Neuron (in vitro differentiated cells): ENCODE results near the gene NTN3.
A peak's percentile ranks its signal among the peaks of the same experiment; 100 is the strongest.
"Not testable (repeated sequence)": the region's sequence is repeated elsewhere in the genome, so short reads cannot be mapped to it uniquely, and the experiment has no call there.

Source experiments
- H2AFZ ChIP-seq: one replicate; pipeline ENCODE4 v1.6.1; 2013; ENCODE audit warnings: low read depth, mild to moderate bottlenecking, inconsistent platforms, low read length, moderate library complexity
- H3K27me3 ChIP-seq: one replicate; pipeline ENCODE4 v1.6.1; 2013; ENCODE audit warnings: low read length; ENCODE audit not compliant: insufficient read depth
- H3K36me3 ChIP-seq: one replicate; pipeline ENCODE4 v1.6.1; 2013; ENCODE audit warnings: low read length; ENCODE audit not compliant: insufficient read depth
- H3K4me1 ChIP-seq: one replicate; pipeline ENCODE4 v1.6.1; 2013; ENCODE audit warnings: low read length; ENCODE audit not compliant: insufficient read depth
- H3K4me3 ChIP-seq: 2 replicates; pipeline ENCODE4 v1.5.1; 2013; ENCODE audit warnings: mild to moderate bottlenecking, low read length, moderate library complexity
- H3K9me3 ChIP-seq: one replicate; pipeline ENCODE4 v1.6.1; 2013; ENCODE audit warnings: low read length

Gene NTN3

DNA sequence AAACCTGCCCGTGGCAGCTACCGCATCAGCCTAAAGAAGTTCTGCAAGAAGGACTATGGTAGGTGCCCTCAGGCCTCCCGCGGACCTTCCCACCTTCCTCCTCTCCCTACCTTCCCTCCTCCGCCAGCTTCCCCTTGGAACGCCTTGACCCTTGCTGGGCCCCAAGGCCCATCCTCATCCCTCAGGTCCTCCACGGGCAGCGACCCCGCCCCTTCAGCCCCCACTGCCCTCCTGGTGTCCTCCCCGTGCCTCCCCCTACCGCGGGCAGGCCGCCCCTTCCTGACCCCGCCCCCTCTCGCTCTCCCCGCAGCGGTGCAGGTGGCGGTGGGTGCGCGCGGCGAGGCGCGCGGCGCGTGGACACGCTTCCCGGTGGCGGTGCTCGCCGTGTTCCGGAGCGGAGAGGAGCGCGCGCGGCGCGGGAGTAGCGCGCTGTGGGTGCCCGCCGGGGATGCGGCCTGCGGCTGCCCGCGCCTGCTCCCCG, 2.4 kb downstream of the NTN3 start:
- no peaks in the 10 kb centered on the region for H3K27me3 ChIP-seq

DNA sequence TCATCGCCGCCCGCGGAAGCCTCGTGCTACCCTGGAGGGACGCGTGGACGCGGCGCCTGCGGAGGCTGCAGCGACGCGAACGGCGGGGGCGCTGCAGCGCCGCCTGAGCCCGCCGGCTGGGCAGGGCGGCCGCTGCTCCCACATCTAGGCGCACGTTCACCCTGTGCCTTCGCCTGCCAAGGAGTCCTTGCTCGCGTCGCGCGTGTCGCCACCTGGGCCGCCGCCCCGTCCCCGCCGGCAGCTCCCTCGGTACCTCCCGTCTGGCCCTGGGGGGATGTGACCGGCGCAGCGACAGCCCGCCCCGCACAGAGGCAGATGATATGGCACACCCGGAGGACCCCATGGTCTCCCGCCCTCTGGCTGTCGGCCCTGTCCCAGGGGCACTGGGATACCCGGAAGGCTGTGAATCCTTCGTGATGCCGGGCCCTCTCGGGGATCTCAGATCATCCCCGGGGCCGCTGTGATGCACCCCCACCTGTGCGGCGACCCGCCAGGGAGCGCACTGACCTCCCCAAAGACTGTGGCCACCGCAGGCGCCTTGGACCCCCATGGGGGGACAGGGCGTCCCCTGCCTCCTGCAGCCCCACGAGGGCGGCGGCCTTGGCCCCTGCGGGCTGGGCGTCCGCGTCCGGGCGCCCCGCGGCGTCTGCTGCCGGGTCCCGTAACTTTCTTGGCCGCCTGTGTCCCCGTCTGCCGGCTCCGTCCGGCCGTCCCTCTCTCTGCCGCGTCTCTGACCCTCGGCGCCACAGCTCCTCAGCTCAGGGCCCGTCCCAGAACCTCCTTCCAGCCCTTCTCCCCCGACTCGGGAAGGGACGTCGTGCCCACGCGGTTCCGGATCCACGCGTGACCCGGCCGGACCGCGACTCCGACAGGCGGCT, 3.1 kb downstream of the NTN3 start:
- peak overlapping the region; percentile 86 for H2AFZ ChIP-seq
- peak overlapping the region; percentile 79 for H3K4me3 ChIP-seq
- H3K4me1 ChIP-seq, result peaks cover 42% of the 10 kb centered on the region
- H3K36me3 ChIP-seq, result no peaks in the 10 kb centered on the region
- no peaks in the 10 kb centered on the region for H3K9me3 ChIP-seq
- H3K27me3 ChIP-seq, result no peaks in the 10 kb centered on the region

More for the DNA sequence above, 2.4 kb downstream of the NTN3 start:
- no peaks in the 10 kb centered on the region for H3K9me3 ChIP-seq
- H3K36me3 ChIP-seq, result no peaks in the 10 kb centered on the region
- no peak overlapping the region for H3K4me3 ChIP-seq
- peaks cover 48% of the 10 kb centered on the region for H3K4me1 ChIP-seq
- no peak overlapping the region for H2AFZ ChIP-seq

DNA sequence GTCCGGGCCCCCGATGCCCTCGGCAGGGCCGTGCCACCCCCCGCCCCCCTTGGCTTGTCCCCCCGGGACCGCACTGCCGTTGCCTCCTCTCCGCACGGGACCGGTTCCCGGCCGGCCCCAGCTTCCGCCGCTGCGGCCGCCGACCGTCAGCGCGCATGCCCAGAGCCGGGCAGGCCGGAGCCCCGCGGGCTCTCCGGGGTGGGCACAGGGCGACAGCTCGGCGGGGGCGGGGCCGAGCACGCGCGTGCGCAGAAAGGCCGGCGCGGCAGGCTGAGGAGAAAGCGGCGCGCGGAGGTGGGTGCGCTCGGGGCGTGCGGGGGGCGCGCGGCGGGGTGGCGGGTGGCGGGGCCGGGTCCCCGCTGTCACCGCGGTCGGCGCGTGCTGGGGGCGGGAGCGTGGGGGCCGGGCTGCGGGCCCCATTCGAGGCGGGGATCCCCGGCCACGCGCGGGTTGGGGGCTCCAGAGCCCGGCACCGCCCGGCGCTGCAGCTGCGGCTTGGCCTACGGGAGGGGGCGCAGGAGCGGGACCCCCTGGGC, 3.8 kb downstream of the NTN3 start, which contains the start of gene TBC1D24:
TSS of gene TBC1D24 (plus strand) at position 251 of the 536 bp plus-strand sequence. CDS start 21,022 bp downstream, outside the sequence.
- H3K4me1 ChIP-seq, result peaks cover 36% of the 10 kb centered on the region
- H3K36me3 ChIP-seq, result no peaks in the 10 kb centered on the region
- no peaks in the 10 kb centered on the region for H3K9me3 ChIP-seq
- H2AFZ ChIP-seq, result peak within 1 kb of the TSS; percentile 86
- peak within 1 kb of the TSS; percentile 79 for H3K4me3 ChIP-seq
- H3K27me3 ChIP-seq, result no peaks in the 10 kb centered on the region

DNA sequence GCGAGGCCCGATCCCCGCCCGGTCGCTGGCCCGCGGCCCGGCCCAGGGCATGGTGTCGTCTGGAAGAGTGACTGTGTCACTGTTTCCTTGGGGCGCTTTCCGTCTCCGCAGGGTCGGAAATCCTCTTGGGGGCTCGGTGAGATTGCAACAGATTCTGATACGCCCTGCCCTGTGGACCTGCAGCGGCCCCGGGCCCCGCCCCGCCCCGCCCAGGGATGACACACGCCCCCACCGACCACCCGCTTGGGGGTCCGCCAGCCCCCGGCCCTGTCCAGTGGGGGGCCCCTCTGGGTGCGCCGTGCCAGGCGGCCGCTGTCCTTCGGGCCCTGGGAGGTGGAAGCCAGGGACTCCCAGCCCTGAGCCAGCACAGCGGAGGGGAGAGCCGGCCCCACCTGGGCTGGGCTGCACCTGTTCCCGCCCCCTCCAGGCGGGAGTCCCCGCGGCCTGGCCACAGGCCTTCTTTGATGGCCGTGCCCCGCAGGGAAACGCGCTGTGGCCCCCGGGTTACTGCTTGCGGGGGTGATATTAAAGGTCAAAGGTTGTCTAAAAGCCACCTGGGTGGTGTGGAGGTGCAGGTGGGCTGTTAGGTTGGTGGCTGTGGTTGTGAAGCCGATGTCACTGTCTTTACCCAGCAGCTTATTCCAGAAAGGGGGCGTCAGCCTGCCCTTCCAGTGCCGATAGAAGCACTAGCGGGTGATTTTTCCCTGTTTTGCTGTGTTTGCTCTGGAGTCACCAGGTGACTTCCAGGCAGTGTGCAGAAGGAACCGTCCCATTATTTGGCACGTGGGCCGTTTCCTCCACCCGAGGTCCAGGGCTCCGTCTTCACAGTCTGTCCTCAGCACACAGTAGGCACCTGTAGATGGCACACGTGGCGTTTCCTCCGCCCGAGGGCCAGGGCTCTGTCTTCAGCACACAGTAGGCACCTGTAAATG, 4.6 kb downstream of the NTN3 start:
- Histone ChIP-seq H3K9me3 (no peaks in the 10 kb centered on the region), H3K4me1 (peaks cover 29% of the 10 kb centered on the region), H2AFZ (no peak overlapping the region), H3K4me3 (peak overlapping the region; percentile 79), H3K36me3 (no peaks in the 10 kb centered on the region), H3K27me3 (no peaks in the 10 kb centered on the region)

DNA sequence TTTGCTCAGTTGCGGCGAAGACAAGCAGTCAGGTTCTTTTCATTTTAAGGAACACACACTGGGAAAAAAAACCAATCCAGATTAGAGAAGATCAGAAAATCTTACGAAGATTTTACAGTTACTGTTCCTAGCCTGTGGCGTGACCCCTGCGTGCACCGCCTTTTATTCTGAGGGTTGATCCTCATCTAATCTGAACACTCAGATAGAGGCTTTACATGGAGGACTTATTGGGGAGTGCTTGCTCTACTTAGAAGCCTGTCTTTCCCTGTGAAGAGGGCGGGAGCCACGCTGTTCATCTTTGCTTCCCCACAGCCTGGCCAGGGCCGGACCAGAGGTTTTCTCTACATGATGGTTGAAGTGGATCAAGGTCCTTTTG, 5.2 kb downstream of the NTN3 start:
- Histone ChIP-seq H3K4me1 (peaks cover 26% of the 10 kb centered on the region), H3K9me3 (no peaks in the 10 kb centered on the region), H3K4me3 (peak overlapping the region; percentile 4), H3K36me3 (no peaks in the 10 kb centered on the region), H2AFZ (no peak overlapping the region), H3K27me3 (no peaks in the 10 kb centered on the region)

DNA sequence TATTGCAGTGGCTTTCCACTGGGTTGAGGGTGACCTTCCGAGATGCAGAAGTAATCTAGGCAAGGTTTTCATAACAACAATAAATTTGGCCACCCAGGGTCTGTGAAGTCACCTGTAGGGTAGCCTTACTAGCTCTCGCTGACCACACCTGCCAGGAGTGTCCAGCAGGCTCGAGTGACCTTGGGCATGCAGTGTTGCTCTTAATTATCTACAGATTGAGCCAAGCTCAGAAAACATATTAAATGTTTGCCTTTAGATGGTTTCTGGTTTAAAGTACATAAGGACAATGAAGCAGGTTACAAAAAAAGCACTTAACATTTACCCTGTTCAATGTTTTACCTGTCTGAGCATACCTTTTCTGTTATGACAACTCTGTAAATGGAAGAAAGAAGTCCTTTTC, 5.6 kb downstream of the NTN3 start:
- Histone ChIP-seq H3K36me3 (no peaks in the 10 kb centered on the region), H3K27me3 (no peaks in the 10 kb centered on the region), H2AFZ (no peak overlapping the region), H3K9me3 (no peaks in the 10 kb centered on the region), H3K4me3 (peak overlapping the region; percentile 4), H3K4me1 (peaks cover 22% of the 10 kb centered on the region)

DNA sequence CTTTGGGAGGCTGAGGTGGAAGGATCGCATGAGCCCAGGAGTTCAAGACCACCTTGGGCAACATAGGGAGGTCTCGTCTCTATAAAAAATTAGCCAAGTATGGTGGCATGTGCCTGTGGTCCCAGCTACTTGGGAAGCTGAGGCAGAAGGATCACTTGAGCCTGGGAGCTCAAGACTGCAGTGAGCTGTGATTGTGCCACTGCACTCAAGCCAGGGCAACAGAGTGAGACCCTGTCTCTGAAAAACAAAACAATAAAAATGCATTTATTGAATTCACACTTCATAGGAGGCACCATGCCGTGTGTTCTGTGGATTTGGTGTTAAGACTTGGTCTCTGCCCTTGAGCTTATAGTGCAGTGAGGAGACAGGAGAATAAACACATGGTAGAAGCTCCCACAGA, 6.2 kb downstream of the NTN3 start:
- Histone ChIP-seq H2AFZ (no peak overlapping the region), H3K9me3 (no peaks in the 10 kb centered on the region), H3K4me3 (no peak overlapping the region), H3K27me3 (no peaks in the 10 kb centered on the region), H3K4me1 (peaks cover 16% of the 10 kb centered on the region), H3K36me3 (no peaks in the 10 kb centered on the region)

DNA sequence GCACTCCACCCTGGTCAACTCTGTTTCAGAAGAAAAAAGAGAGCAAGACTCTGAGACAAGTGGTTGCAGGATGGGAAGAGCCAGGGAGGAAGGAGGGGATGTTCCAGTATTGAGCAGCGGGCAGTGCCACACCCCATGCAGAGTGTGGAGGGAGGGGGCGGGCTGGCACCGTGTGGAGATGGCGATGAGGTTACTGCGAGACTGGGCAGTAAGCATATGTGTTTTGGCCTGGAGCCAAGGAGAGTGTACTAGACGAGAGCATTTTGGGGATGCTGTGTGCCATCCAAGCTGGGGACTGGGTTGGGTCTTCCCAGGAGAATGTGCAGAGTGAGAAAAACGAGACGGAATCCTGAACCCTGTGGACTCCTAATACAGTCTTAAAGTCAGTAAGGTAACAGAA, 7.2 kb downstream of the NTN3 start:
- no peaks in the 10 kb centered on the region for H3K27me3 ChIP-seq
- H3K4me3 ChIP-seq, result no peak overlapping the region
- H3K36me3 ChIP-seq, result no peaks in the 10 kb centered on the region
- no peak overlapping the region for H2AFZ ChIP-seq
- peaks cover 10% of the 10 kb centered on the region for H3K4me1 ChIP-seq
- H3K9me3 ChIP-seq, result no peaks in the 10 kb centered on the region

DNA sequence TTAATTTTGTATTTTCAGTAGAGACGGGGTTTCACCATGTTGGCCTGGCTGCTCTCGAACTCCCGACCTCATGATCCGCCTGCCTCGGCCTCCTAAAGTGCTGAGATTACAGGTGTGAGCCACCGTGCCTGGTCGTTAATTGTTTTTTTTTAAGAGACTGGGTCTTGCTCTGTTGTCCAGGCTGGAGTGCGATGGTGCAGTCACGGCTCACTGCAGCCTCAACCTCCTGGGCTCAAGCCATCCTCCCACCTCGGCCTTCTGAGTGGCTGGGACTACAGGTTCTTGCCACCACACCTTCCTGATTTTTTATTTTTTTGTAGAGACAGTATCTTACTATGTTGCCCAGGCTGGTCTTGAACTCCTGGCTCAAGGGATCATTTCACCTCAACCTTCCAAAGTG, 8.9 kb downstream of the NTN3 start:
- not testable (repeated sequence) for H3K36me3 ChIP-seq, H2AFZ ChIP-seq, H3K4me3 ChIP-seq, H3K4me1 ChIP-seq, H3K27me3 ChIP-seq, H3K9me3 ChIP-seq

DNA sequence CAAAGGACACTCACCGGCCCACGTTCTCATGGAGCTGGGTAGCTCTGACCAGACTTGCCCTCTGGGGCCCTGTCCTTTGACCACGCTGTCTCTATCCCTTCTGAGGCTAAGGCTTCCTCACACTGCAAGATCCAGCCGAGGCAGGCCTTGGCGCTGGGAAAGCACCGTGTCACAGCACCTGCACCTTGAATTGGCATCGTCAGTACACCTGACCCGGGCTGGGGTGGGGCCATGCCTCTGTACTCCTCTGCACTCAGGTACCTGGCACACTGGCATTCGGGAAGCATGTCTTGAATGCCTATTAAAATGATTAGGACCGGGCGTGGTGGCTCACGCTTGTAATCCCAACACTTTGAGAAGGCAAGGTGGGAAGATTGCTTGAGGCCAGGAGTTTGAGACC, 9.9 kb downstream of the NTN3 start:
- peaks cover 4% of the 10 kb centered on the region for H3K4me1 ChIP-seq
- H3K9me3 ChIP-seq, result no peaks in the 10 kb centered on the region
- H3K36me3 ChIP-seq, result no peaks in the 10 kb centered on the region
- no peak overlapping the region for H3K4me3 ChIP-seq
- no peaks in the 10 kb centered on the region for H3K27me3 ChIP-seq
- H2AFZ ChIP-seq, result no peak overlapping the region

DNA sequence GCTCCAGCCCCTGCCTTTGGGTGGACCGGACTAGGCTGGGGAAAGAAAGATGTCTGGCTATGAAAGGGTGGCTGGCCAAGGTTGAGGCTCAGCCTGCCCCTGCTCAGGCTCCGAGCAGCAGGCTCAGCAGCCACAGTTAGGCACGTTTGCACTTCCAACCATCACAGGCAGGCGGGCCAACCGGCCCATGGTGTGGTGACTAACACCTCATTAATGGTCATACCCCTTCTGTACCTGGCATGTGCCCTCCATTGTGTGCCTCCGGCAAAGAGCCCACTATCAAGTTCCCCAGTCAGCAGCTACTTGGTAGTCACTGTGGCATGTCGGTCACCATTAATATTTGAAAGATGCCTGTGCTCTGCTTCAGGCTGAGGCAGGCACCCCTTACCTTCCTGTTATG, 10.6 kb downstream of the NTN3 start:
- H3K4me3 ChIP-seq, result no peak overlapping the region
- no peaks in the 10 kb centered on the region for H3K9me3 ChIP-seq
- H2AFZ ChIP-seq, result no peak overlapping the region
- no peaks in the 10 kb centered on the region for H3K27me3 ChIP-seq
- H3K4me1 ChIP-seq, result no peaks in the 10 kb centered on the region
- no peaks in the 10 kb centered on the region for H3K36me3 ChIP-seq

DNA sequence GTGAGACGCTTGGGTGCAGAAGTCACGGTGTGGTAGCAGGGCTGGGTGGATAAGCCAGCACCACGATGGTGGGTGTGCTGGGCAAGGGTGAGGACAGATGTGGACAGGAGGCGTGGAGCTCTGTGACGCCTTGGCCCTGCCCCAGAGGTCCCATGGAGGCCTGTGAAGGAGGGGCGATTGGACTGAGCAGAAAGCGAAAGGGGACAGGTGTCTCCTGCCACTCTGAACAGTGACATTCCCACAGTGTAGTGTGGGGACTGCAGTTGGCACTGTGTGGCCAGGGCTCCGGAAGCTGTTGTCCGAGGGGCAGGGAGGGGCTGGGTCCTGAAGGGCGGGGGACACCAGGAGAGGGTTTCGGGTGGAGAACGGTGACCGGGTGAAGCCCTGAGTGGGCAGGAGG, 11.2 kb downstream of the NTN3 start:
- no peaks in the 10 kb centered on the region for H3K36me3 ChIP-seq
- no peaks in the 10 kb centered on the region for H3K4me1 ChIP-seq
- no peak overlapping the region for H3K4me3 ChIP-seq
- H3K27me3 ChIP-seq, result no peaks in the 10 kb centered on the region
- no peaks in the 10 kb centered on the region for H3K9me3 ChIP-seq
- H2AFZ ChIP-seq, result no peak overlapping the region
